GM20431 (cell line): Measurements from ENCODE around the gene FAM78A.
"Not testable (repeated sequence)": the region's sequence is repeated elsewhere in the genome, so short reads cannot be mapped to it uniquely, and the experiment has no call there.

Experiments used
- in situ Hi-C: fragments of 300-500 bp; cut with MseI, MboI; formaldehyde crosslinking; loops from one replicate; pipeline ENCODE4 v1.15.0; 2020; ENCODE audit warnings: low sequenced_read_pairs; ENCODE audit not compliant: unreplicated experiment

The FAM78A gene

GRCh38 chr9:131282688-131283422 lies 6.5 kb upstream of the FAM78A start:
- in situ Hi-C loops: no loop called here

- in situ Hi-C loops: no loop called here
These were observed 5.9 kb upstream of the FAM78A start for GRCh38 chr9:131282175-131282574.

GRCh38 chr9:131281119-131281965 lies 5.0 kb upstream of the FAM78A start:
- in situ Hi-C loops: no loop called here

- in situ Hi-C loops: no loop called here
These were observed 4.3 kb upstream of the FAM78A start for GRCh38 chr9:131280660-131281059.

- in situ Hi-C loops: no loop called here
These were observed 3.7 kb upstream of the FAM78A start for GRCh38 chr9:131279863-131280570.

GRCh38 chr9:131279196-131279862 lies 3.0 kb upstream of the FAM78A start:
- in situ Hi-C loops: no loop called here

- in situ Hi-C loops: no loop called here
These were observed 2.4 kb upstream of the FAM78A start for GRCh38 chr9:131278702-131279111.

GRCh38 chr9:131277910-131278701 lies 1.8 kb upstream of the FAM78A start:
- in situ Hi-C loops: no loop called here

- in situ Hi-C loops: no loop called here
These were observed 1.1 kb upstream of the FAM78A start for GRCh38 chr9:131277287-131277909.

GRCh38 chr9:131276891-131277286 lies 579 bp upstream of the FAM78A start:
- in situ Hi-C loops: no loop called here

GRCh38 chr9:131275332-131276093 lies 797 bp downstream of the FAM78A start:
- in situ Hi-C loops: no loop called here

- in situ Hi-C loops: no loop called here
These were observed 1.5 kb downstream of the FAM78A start for GRCh38 chr9:131274674-131275331.

- in situ Hi-C loops: no loop called here
These were observed 2.2 kb downstream of the FAM78A start for GRCh38 chr9:131273856-131274673.

GRCh38 chr9:131273146-131273855 lies 3.0 kb downstream of the FAM78A start:
- in situ Hi-C loops: no loop called here

GRCh38 chr9:131272212-131272611 lies 4.1 kb downstream of the FAM78A start:
- in situ Hi-C loops: no loop called here

GRCh38 chr9:131271506-131271931 lies 4.8 kb downstream of the FAM78A start:
- in situ Hi-C loops: no loop called here

- in situ Hi-C loops: not testable (repeated sequence)
These were observed 5.4 kb downstream of the FAM78A start for GRCh38 chr9:131271016-131271273.
